ENCODE measurements around the gene SMG1.
"Not testable (repeated sequence)": the region's sequence is repeated elsewhere in the genome, so short reads cannot be mapped to it uniquely, and the experiment has no call there.

GRCh38 chr16:18776334-18776733, 149.9 kb downstream of the SMG1 start:
- not testable (repeated sequence) for TF ChIP-seq POLR2A, CTCF (IDR thresholded peaks at IDR 0.05)

All from uterus (tissue), 2 donors.